SKM-1 (cell line): ENCODE measurements around the gene NRG2.

ENCODE experiments used
- DNase-seq: peaks from one replicate; lab custom pipeline; 2025; ENCODE audit not compliant: unreplicated experiment; lab: John Stamatoyannopoulos, UW

NRG2 gene

GRCh38 chr5:139884734-139885133 lies 158.4 kb downstream of the NRG2 start:
- no peak for DNase-seq

GRCh38 chr5:139884144-139884543 lies 159.0 kb downstream of the NRG2 start:
- DNase-seq, result no peak

GRCh38 chr5:139882961-139883539 lies 160.0 kb downstream of the NRG2 start:
- no peak for DNase-seq

- DNase-seq, result no peak
Observed at GRCh38 chr5:139882316-139882715, 160.8 kb downstream of the NRG2 start.

GRCh38 chr5:139881143-139881733 lies 161.9 kb downstream of the NRG2 start:
- no peak for DNase-seq

GRCh38 chr5:139880416-139881142 lies 162.5 kb downstream of the NRG2 start:
- no peak for DNase-seq

- no peak for DNase-seq
Observed at GRCh38 chr5:139878093-139878492, 165.0 kb downstream of the NRG2 start.

- DNase-seq, result no peak
Observed at GRCh38 chr5:139877129-139877597, 165.9 kb downstream of the NRG2 start.

GRCh38 chr5:139875957-139876356 lies 167.1 kb downstream of the NRG2 start:
- DNase-seq, result no peak

- no peak for DNase-seq
Observed at GRCh38 chr5:139872851-139873794, 170.0 kb downstream of the NRG2 start.

- no peak for DNase-seq
Observed at GRCh38 chr5:139872052-139872766, 170.9 kb downstream of the NRG2 start.

GRCh38 chr5:139871614-139872013 lies 171.5 kb downstream of the NRG2 start:
- DNase-seq, result no peak

- DNase-seq, result no peak
Observed at GRCh38 chr5:139870677-139871076, 172.4 kb downstream of the NRG2 start.

- DNase-seq, result no peak
Observed at GRCh38 chr5:139869042-139869790, 173.9 kb downstream of the NRG2 start.

- no peak for DNase-seq
Observed at GRCh38 chr5:139867581-139867980, 175.5 kb downstream of the NRG2 start.

GRCh38 chr5:139867109-139867508 lies 176.0 kb downstream of the NRG2 start:
- no peak for DNase-seq

- DNase-seq, result no peak
Observed at GRCh38 chr5:139864716-139865483, 178.2 kb downstream of the NRG2 start.

GRCh38 chr5:139863855-139864558 lies 179.1 kb downstream of the NRG2 start:
- DNase-seq, result no peak

- DNase-seq, result no peak
Observed at GRCh38 chr5:139863361-139863760, 179.7 kb downstream of the NRG2 start.
